GM18867 (cell line): ENCODE results near the gene HBS1L.

Experiments
- ATAC-seq: cut with Tn5 transposase; IDR thresholded peaks from one replicate; pipeline ENCODE4 v1.9.1; 2021; ENCODE audit warnings: mild to moderate bottlenecking, moderate library complexity; ENCODE audit not compliant: unreplicated experiment

HBS1L gene

GRCh38 chr6:135038335-135038734 lies 16.3 kb downstream of the HBS1L start:
- no peak for ATAC-seq

- no peak for ATAC-seq
Measured at GRCh38 chr6:135037541-135037940, 17.1 kb downstream of the HBS1L start.

GRCh38 chr6:135036731-135037420 lies 17.7 kb downstream of the HBS1L start:
- no peak for ATAC-seq

- ATAC-seq: no peak
Measured at GRCh38 chr6:135033238-135033637, 21.4 kb downstream of the HBS1L start.

GRCh38 chr6:135030532-135031178 lies 24.0 kb downstream of the HBS1L start:
- no peak for ATAC-seq

GRCh38 chr6:135030056-135030473 lies 24.6 kb downstream of the HBS1L start:
- peak; percentile 95 for ATAC-seq

GRCh38 chr6:135025775-135026174 lies 28.8 kb downstream of the HBS1L start:
- ATAC-seq: no peak

GRCh38 chr6:135025175-135025574 lies 29.4 kb downstream of the HBS1L start:
- no peak for ATAC-seq

- no peak for ATAC-seq
Measured at GRCh38 chr6:135022050-135022697, 32.4 kb downstream of the HBS1L start.

GRCh38 chr6:135021310-135022049 lies 33.1 kb downstream of the HBS1L start:
- peak; percentile 70 for ATAC-seq

GRCh38 chr6:135018941-135019340 lies 35.7 kb downstream of the HBS1L start:
- ATAC-seq: no peak

GRCh38 chr6:135018052-135018451 lies 36.6 kb downstream of the HBS1L start:
- no peak for ATAC-seq

- ATAC-seq: peak; percentile 94
Measured at GRCh38 chr6:135014353-135014832, 40.2 kb downstream of the HBS1L start.

GRCh38 chr6:135013211-135013610 lies 41.4 kb downstream of the HBS1L start:
- no peak for ATAC-seq

GRCh38 chr6:135012764-135013163 lies 41.9 kb downstream of the HBS1L start:
- ATAC-seq: no peak

- ATAC-seq: no peak
Measured at GRCh38 chr6:135012349-135012748, 42.3 kb downstream of the HBS1L start.

- no peak for ATAC-seq
Measured at GRCh38 chr6:135008941-135009290, 45.7 kb downstream of the HBS1L start.

- peak; percentile 86 for ATAC-seq
Measured at GRCh38 chr6:135008072-135008940, 46.3 kb downstream of the HBS1L start.

- no peak for ATAC-seq
Measured at GRCh38 chr6:135006386-135006914, 48.2 kb downstream of the HBS1L start.

- ATAC-seq: no peak
Measured at GRCh38 chr6:135004399-135004798, 50.2 kb downstream of the HBS1L start.
